Activated T-helper 17 cell treated with anti-CD3 and anti-CD28 coated beads, Interleukin-2, amount 50 U/mL, for 72 hours (primary cell): ENCODE data around the gene QRFP. TPM values are rescaled to one million over a fixed set of nuclear protein-coding genes. Genes with fewer than 3 reads are reported as not detected.

ENCODE experiments used
- ATAC-seq: fragments of 150-1000 bp; cut with Tn5 transposase; replicated peaks from 2 replicates; pipeline ENCODE4 v1.10.0; 2021; ENCODE audit warnings: mild to moderate bottlenecking, moderate library complexity
- H3K27ac Mint-ChIP-seq: one replicate; pipeline ENCODE4 v1.8.0; 2022; ENCODE audit warnings: mixed read lengths
- H3K27me3 Mint-ChIP-seq: one replicate; pipeline ENCODE4 v1.8.0; 2022; ENCODE audit warnings: mixed read lengths
- H3K36me3 Mint-ChIP-seq: one replicate; pipeline ENCODE4 v1.8.0; 2022; ENCODE audit warnings: low read depth, mild to moderate bottlenecking, mixed read lengths
- H3K4me1 Mint-ChIP-seq: one replicate; pipeline ENCODE4 v1.8.0; 2022; ENCODE audit warnings: mixed read lengths
- H3K4me3 Mint-ChIP-seq: one replicate; pipeline ENCODE4 v1.8.0; 2022; ENCODE audit warnings: mild to moderate bottlenecking, mixed read lengths
- H3K9me3 Mint-ChIP-seq: one replicate; pipeline ENCODE4 v1.8.0; 2022; ENCODE audit warnings: mixed read lengths
- total RNA-seq, 2 donors: library from RNA; stranded (reverse); gene quantifications; one replicate each; pipeline ENCODE4 v1.2.3, GENCODE V29; 2022

Gene QRFP
- total RNA-seq, 2 donors from 2014 or later = not detected

DNA sequence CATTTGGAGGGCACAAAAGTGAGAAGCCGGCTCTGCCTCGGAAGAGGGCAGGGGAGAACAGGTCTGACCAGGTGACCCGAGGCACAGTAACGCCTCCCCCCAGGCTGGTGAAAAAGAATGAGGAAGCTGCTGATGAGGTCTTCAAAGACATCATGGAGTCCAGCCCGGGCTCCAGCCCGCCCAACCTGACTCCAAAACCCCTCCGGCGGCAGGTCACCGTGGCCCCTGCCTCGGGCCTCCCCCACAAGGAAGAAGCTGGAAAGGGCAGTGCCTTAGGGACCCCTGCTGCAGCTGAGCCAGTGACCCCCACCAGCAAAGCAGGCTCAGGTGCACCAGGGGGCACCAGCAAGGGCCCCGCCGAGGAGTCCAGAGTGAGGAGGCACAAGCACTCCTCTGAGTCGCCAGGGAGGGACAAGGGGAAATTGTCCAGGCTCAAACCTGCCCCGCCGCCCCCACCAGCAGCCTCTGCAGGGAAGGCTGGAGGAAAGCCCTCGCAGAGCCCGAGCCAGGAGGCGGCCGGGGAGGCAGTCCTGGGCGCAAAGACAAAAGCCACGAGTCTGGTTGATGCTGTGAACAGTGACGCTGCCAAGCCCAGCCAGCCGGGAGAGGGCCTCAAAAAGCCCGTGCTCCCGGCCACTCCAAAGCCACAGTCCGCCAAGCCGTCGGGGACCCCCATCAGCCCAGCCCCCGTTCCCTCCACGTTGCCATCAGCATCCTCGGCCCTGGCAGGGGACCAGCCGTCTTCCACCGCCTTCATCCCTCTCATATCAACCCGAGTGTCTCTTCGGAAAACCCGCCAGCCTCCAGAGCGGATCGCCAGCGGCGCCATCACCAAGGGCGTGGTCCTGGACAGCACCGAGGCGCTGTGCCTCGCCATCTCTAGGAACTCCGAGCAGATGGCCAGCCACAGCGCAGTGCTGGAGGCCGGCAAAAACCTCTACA is 11.8 kb downstream of the QRFP start:
- Mint-ChIP-seq H3K4me1 (no peaks in the 10 kb centered on the region), H3K9me3 (no peaks in the 10 kb centered on the region), H3K27ac (no peak overlapping the region), H3K36me3 (peaks cover 57% of the 10 kb centered on the region), H3K27me3 (no peaks in the 10 kb centered on the region), H3K4me3 (no peak overlapping the region)
- no peak for ATAC-seq

DNA sequence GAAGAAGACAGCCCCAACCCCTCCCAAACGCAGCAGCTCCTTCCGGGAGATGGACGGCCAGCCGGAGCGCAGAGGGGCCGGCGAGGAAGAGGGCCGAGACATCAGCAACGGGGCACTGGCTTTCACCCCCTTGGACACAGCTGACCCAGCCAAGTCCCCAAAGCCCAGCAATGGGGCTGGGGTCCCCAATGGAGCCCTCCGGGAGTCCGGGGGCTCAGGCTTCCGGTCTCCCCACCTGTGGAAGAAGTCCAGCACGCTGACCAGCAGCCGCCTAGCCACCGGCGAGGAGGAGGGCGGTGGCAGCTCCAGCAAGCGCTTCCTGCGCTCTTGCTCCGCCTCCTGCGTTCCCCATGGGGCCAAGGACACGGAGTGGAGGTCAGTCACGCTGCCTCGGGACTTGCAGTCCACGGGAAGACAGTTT is 12.5 kb downstream of the QRFP start:
- H3K4me3 Mint-ChIP-seq = no peak overlapping the region
- H3K4me1 Mint-ChIP-seq = no peaks in the 10 kb centered on the region
- H3K27ac Mint-ChIP-seq = no peak overlapping the region
- no peaks in the 10 kb centered on the region for H3K27me3 Mint-ChIP-seq
- no peaks in the 10 kb centered on the region for H3K9me3 Mint-ChIP-seq
- ATAC-seq = no peak
- peaks cover 64% of the 10 kb centered on the region for H3K36me3 Mint-ChIP-seq

DNA sequence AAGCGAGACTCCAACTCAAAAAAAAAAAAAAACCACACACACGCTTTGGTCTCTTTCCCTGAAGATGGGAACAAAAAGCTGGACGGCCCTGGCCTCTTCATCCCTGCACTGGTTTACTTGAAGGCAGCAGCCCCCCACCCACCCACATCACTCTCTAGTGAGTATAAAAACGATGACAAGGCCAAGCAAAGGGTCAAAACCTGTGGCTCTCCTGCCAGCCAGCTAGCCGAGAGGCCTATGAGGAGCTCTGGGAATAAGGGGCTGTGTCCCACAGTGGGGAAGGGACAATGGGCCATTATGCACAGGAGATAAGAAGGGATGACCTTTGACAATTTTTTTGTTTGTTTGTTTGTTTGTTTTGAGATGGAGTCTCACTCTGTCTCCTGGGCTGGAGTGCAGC is 13.1 kb downstream of the QRFP start:
- ATAC-seq = no peak
- H3K4me1 Mint-ChIP-seq = no peaks in the 10 kb centered on the region

DNA sequence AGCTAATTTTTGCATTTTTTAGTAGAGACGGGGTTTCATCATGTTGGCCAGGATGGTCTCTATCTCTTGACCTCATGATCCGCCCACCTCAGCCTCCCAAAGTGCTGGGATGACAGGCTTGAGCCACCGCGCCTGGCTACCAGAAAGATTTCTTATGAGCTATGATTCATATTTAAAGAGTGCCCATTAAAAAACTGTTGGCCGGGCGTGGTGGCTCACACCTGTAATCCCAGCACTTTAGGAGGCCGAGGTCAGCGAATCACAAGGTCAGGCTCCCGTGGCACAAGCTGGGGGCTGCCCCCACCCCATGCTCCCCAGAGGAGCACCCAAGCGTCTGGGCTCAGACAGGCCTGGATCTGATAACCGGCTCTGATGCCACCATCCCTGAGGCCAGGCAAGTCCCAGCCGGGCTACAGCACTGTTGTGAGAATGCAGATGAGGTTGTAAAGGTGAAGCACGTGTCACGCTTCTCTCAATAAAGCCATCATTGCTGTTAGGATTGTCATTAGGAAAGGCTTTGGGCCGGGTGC is 13.9 kb downstream of the QRFP start:
- H3K27ac Mint-ChIP-seq = no peak overlapping the region
- ATAC-seq = no peak
- no peaks in the 10 kb centered on the region for H3K4me1 Mint-ChIP-seq
- H3K27me3 Mint-ChIP-seq = no peaks in the 10 kb centered on the region
- H3K9me3 Mint-ChIP-seq = no peaks in the 10 kb centered on the region
- H3K36me3 Mint-ChIP-seq = peaks cover 74% of the 10 kb centered on the region
- no peak overlapping the region for H3K4me3 Mint-ChIP-seq

More for the DNA sequence above, 13.1 kb downstream of the QRFP start:
- Mint-ChIP-seq H3K4me3 (no peak overlapping the region), H3K9me3 (no peaks in the 10 kb centered on the region), H3K27me3 (no peaks in the 10 kb centered on the region), H3K27ac (no peak overlapping the region), H3K36me3 (peaks cover 70% of the 10 kb centered on the region)

DNA sequence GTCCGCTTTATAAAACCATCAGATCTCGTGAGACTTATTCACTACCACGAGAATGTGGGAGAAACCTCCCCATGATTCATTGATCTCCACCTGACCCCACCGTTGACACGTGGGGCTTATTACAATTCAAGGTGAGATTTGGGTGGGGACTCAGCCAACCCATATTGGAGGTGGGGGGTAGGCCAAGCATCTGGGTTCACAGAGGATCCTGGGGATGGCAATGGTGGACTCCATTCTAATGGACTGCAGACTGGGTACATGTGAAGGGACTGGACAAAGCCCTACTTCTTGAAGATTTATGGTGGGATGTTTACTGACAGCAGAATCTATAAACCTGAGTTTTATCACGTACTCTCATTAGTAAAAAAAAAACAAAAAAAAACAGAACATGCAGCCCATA is 15.1 kb downstream of the QRFP start:
- no peak overlapping the region for H3K27ac Mint-ChIP-seq
- H3K9me3 Mint-ChIP-seq = no peaks in the 10 kb centered on the region
- ATAC-seq = no peak
- no peak overlapping the region for H3K4me3 Mint-ChIP-seq
- no peaks in the 10 kb centered on the region for H3K4me1 Mint-ChIP-seq
- no peaks in the 10 kb centered on the region for H3K27me3 Mint-ChIP-seq
- peaks cover 79% of the 10 kb centered on the region for H3K36me3 Mint-ChIP-seq

DNA sequence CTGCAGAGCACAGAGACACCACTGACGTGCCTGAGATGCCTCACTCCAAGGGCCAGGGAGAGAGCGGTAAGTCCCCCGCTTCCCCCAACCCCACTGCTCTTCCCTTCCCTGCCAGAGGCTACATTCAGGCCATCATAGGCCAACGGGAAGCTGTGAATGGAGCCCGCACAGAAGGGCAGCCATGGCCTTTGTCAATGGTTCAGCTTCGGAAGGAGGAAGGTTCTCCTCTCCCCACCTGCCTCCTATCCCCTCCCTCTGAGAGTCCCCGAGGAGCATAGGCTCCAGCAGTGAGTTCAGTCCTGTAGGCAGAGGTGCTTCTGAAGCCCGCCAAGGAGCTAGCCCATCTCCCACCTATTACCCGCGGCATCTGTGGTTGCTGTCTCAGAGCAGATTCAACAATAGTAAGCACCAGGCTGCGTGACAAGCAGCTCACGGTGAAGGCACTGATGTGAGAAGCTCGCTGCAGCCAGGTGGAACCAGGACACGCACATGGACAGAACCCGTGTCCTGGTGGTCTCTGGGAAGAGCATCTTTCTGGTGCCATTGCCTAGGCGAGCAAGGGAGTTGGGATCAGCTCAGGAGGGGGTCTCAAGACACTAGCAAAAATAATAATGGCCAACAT is 15.9 kb downstream of the QRFP start:
- Mint-ChIP-seq H3K27ac (no peak overlapping the region), H3K4me3 (no peak overlapping the region), H3K27me3 (no peaks in the 10 kb centered on the region), H3K9me3 (no peaks in the 10 kb centered on the region), H3K36me3 (peaks cover 78% of the 10 kb centered on the region), H3K4me1 (no peaks in the 10 kb centered on the region)
- ATAC-seq = no peak

DNA sequence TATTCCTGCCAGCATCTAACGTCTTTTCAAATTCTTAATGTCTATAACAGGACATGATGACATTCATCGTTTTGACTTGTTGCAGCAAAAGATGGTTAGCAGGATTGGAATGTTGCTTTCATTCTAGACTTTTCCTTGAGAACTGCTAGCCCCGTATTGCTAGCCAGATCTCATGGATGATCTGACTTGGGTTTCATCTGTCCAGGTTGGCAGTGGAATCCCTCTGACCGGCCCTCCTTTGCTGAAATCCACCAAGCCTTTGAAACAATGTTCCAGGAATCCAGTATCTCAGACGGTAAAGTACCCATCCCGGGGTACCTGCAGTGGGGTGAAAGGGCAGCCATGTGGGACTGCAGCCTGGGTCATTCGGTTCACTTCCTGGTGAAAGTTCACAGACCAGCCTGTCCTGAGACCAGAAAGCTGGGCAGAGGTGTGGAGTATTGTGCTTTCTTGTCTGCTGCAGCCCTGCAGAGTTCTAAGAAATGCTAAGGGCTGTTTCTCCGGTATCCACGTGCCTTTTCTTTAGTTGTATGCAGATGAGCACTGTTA is 16.7 kb downstream of the QRFP start:
- Mint-ChIP-seq H3K27me3 (no peaks in the 10 kb centered on the region), H3K27ac (no peak overlapping the region), H3K4me1 (no peaks in the 10 kb centered on the region), H3K4me3 (no peak overlapping the region), H3K9me3 (no peaks in the 10 kb centered on the region), H3K36me3 (peaks cover 80% of the 10 kb centered on the region)
- no peak for ATAC-seq

DNA sequence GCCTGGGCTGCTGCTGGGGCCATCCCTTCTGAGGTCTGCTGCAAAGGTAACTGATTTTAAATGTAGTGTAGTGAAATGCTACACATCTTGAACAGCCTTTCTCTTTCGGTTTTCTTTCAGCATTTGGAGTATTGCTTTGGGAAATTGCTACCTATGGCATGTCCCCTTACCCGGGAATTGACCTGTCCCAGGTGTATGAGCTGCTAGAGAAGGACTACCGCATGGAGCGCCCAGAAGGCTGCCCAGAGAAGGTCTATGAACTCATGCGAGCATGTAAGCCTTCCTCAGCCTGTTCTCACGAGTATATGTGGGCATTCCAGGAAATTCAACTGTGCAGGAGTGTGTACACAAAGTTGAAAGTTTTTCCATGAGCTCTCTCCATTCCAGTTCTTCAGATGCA is 18.3 kb downstream of the QRFP start:
- H3K36me3 Mint-ChIP-seq = peaks cover 81% of the 10 kb centered on the region
- H3K27me3 Mint-ChIP-seq = no peaks in the 10 kb centered on the region
- H3K4me1 Mint-ChIP-seq = no peaks in the 10 kb centered on the region
- H3K9me3 Mint-ChIP-seq = no peaks in the 10 kb centered on the region
- H3K4me3 Mint-ChIP-seq = no peak overlapping the region
- no peak overlapping the region for H3K27ac Mint-ChIP-seq
- ATAC-seq = no peak

DNA sequence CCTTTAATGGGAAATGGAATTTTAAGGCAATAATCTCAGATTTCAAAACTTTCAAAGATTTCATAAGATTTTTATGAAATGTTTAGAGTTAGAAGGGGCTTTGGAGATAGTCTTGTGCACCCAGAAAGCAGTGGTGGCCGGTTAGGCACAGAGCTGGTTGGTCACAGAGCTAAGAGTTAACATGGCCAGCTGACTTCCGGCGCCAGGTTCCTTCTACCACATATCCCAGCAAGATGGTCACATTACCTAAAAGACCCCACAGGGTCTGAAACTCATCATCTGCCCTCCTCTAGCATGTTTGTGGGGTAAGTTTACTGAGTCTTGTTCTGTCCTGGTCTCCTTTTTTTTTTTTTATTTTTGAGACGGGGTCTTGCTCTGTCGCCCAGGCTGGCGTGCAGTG is 19.3 kb downstream of the QRFP start:
- H3K4me1 Mint-ChIP-seq = no peaks in the 10 kb centered on the region
- peaks cover 90% of the 10 kb centered on the region for H3K36me3 Mint-ChIP-seq
- H3K4me3 Mint-ChIP-seq = no peak overlapping the region
- no peaks in the 10 kb centered on the region for H3K27me3 Mint-ChIP-seq
- H3K9me3 Mint-ChIP-seq = no peaks in the 10 kb centered on the region
- ATAC-seq = no peak
- H3K27ac Mint-ChIP-seq = no peak overlapping the region

DNA sequence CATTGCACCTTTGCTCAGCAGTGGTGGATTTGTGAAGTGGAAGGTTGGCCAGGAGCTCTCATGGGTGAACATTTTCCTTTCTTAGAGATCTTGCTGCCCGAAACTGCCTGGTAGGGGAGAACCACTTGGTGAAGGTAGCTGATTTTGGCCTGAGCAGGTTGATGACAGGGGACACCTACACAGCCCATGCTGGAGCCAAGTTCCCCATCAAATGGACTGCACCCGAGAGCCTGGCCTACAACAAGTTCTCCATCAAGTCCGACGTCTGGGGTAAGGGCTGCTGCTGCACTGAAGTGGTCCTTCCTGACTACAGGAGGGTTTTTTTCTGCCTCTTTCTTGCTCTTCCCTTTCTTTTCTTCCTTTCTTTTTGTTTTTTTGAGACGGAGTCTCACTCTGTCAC is 21.8 kb downstream of the QRFP start:
- Mint-ChIP-seq H3K36me3 (peaks cover 83% of the 10 kb centered on the region), H3K4me3 (no peak overlapping the region), H3K27ac (no peak overlapping the region), H3K9me3 (no peaks in the 10 kb centered on the region), H3K27me3 (no peaks in the 10 kb centered on the region), H3K4me1 (no peaks in the 10 kb centered on the region)
- ATAC-seq = no peak

DNA sequence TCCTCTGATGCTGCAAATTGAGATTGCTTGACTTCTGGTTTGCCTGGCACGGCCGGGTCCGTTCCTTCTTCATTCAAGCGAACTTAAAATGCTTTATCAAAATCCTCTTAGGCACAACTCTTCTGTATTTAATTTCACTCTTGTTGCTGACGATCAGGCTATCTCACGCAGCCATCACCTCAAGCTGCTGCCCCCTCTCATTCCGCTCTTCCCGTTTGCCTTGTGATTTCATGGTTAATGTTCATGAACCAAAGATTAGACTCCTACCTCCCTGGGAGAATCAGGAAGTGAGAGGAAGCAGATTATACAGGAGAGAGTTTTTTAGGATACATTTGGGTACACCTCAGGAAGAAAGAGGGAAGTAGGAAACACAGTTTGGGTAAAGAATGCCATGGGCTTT is 22.6 kb downstream of the QRFP start:
- Mint-ChIP-seq H3K27me3 (no peaks in the 10 kb centered on the region), H3K4me3 (no peak overlapping the region), H3K27ac (no peak overlapping the region), H3K4me1 (no peaks in the 10 kb centered on the region), H3K36me3 (peaks cover 75% of the 10 kb centered on the region), H3K9me3 (no peaks in the 10 kb centered on the region)
- ATAC-seq = no peak

DNA sequence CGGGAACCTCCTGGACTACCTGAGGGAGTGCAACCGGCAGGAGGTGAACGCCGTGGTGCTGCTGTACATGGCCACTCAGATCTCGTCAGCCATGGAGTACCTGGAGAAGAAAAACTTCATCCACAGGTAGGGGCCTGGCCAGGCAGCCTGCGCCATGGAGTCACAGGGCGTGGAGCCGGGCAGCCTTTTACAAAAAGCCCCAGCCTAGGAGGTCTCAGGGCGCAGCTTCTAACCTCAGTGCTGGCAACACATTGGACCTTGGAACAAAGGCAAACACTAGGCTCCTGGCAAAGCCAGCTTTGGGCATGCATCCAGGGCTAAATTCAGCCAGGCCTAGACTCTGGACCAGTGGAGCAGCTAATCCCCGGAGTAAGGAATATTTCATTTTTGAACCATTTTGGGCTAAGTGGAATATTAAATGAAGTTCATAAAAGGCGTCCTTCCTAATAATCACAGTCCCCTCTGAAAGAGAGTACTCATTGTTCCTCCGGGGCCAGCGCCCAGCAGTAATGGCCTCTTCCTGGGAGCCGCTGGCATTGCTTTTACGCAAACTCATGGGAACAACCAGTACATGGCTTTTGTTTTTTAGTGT is 23.6 kb downstream of the QRFP start:
- Mint-ChIP-seq H3K27ac (no peak overlapping the region), H3K27me3 (no peaks in the 10 kb centered on the region), H3K36me3 (peaks cover 66% of the 10 kb centered on the region), H3K4me1 (no peaks in the 10 kb centered on the region), H3K4me3 (no peak overlapping the region), H3K9me3 (no peaks in the 10 kb centered on the region)
- ATAC-seq = no peak

DNA sequence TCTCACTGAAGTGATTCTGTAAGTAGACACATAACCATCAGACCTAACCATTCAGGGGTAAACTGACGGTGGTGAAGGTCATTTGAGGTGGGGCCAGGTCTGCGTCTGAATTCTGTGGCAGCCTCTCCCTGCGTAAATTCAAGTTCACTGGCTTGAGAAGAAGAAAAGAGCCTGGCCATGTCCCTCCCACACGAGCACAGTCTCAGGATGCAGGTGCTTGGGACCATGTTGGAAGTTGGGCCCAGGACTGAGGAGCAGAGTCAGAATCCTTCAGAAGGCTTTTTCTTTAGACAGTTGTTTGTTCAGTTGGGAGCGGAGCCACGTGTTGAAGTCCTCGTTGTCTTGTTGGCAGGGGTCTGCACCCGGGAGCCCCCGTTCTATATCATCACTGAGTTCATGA is 24.1 kb downstream of the QRFP start:
- Mint-ChIP-seq H3K9me3 (no peaks in the 10 kb centered on the region), H3K4me1 (no peaks in the 10 kb centered on the region), H3K36me3 (peaks cover 60% of the 10 kb centered on the region), H3K27ac (no peak overlapping the region), H3K27me3 (no peaks in the 10 kb centered on the region), H3K4me3 (no peak overlapping the region)
- ATAC-seq = no peak

DNA sequence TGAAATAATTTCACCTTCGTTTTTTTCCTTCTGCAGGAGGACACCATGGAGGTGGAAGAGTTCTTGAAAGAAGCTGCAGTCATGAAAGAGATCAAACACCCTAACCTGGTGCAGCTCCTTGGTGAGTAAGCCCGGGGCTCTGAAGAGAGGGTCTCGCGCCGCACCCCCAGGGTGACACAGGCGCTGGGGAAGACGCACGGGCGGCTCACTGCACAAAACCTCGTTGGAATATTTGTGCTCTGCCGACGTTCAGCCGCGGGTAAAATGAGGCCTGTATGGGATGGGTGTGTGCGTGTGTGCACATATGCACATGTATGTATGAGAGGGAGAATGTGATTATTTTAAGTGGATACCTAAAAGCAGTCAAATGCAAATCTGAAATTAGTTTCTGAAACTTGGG is 24.5 kb downstream of the QRFP start:
- ATAC-seq = no peak
- Mint-ChIP-seq H3K27ac (no peak overlapping the region), H3K4me1 (no peaks in the 10 kb centered on the region), H3K27me3 (no peaks in the 10 kb centered on the region), H3K4me3 (no peak overlapping the region), H3K9me3 (no peaks in the 10 kb centered on the region), H3K36me3 (peaks cover 56% of the 10 kb centered on the region)
